HepG2 (cell line): Measurements from ENCODE around the gene ARHGAP33. TPM values are rescaled to one million over a fixed set of nuclear protein-coding genes. Genes with fewer than 3 reads are reported as not detected.

ENCODE experiments used
- ATAC-seq: fragments of 200-7000 bp; cut with Tn5 transposase; 3 replicates; pipeline ENCODE4 v1.9.1; 2020; ENCODE audit warnings: mild to moderate bottlenecking, moderate library complexity
- BruUV-seq: library from RNA; stranded (reverse); fragments of 400-500 nt; replicated peaks from 2 replicates; lab custom pipeline; 2021; lab: Mats Ljungman, UMichigan
- CTCF ChIA-PET: fragments of 300-600 bp; formaldehyde crosslinking; extraction: SDS; loops from one replicate; lab custom pipeline; 2021; ENCODE audit warnings: low total read pairs, inconsistent platforms, low intra/inter-chr PET ratio; lab: Yijun Ruan, JAX
- POLR2A ChIA-PET: fragments of 350-600 bp; sonication (Branson Sonifier 250); formaldehyde crosslinking; loops from one replicate; lab custom pipeline; 2020; ENCODE audit warnings: antibody characterized with exemption, inconsistent platforms; lab: Yijun Ruan, JAX
- DNase-seq: peaks from one replicate; pipeline ENCODE4 v3.0.0-alpha.2; 2015; ENCODE audit warnings: low spot score
- FAIRE-seq: peaks from 3 replicates; lab custom pipeline; 2011; peaks lifted over from hg19 to GRCh38; lab: Jason Lieb, UNC
- H2AFZ ChIP-seq: one replicate; pipeline ENCODE4 v1.6.1; 2011; ENCODE audit warnings: low read length, inconsistent platforms
- H3K27ac ChIP-seq: fragments of 300-600 bp; 3 replicates; pipeline ENCODE4 v1.8.0; 2011; ENCODE audit warnings: mixed run types, mild to moderate bottlenecking, mixed read lengths, low read length, inconsistent platforms; ENCODE audit not compliant: insufficient read depth; ENCODE audit errors: extremely low read length
- H3K27me3 ChIP-seq, 2 experiments: fragments of 200-600 bp in 1 of 2; 2 replicates in 1 of 2; 3 replicates in 1 of 2; pipeline versions ENCODE4 v1.6.0 to v1.8.0; 2011; ENCODE audit warnings: low read length in 2 of 2, mild to moderate bottlenecking in 2 of 2, moderate library complexity in 2 of 2, inconsistent platforms in 1 of 2; ENCODE audit not compliant: insufficient read depth in 2 of 2, control insufficient read depth in 1 of 2
- H3K36me3 ChIP-seq, 2 experiments: fragments of 200-600 bp in 1 of 2; replicated peaks in 1 of 2; 2 replicates in 1 of 2; 3 replicates in 1 of 2; pipeline versions ENCODE4 v1.5.1 to v1.8.0; 2011; ENCODE audit warnings: low read length in 2 of 2, inconsistent platforms in 1 of 2; ENCODE audit not compliant: insufficient read depth in 2 of 2, control insufficient read depth in 1 of 2
- H3K4me1 ChIP-seq: 2 replicates; pipeline ENCODE4 v1.5.1; 2012; ENCODE audit warnings: low read length, inconsistent platforms; ENCODE audit not compliant: insufficient read depth
- H3K4me2 ChIP-seq: 2 replicates; pipeline ENCODE4 v1.6.0; 2011; ENCODE audit warnings: low read depth, low read length, inconsistent platforms
- H3K4me3 ChIP-seq, 3 experiments: fragments of 200-600 bp in 1 of 3; sonication (generic), shearing (Covaris generic) in 1 of 3; replicated peaks in 1 of 3; 2 replicates each; pipeline ENCODE4 v1.5.1; 2011 to 2016; ENCODE audit warnings: low read length in 3 of 3, inconsistent platforms in 2 of 3, low read depth in 2 of 3, mild to moderate bottlenecking in 2 of 3, control low read depth in 1 of 3, mixed read lengths in 1 of 3; ENCODE audit not compliant: insufficient read depth in 1 of 3
- H3K79me2 ChIP-seq: one replicate; pipeline ENCODE4 v1.6.1; 2011; ENCODE audit warnings: low read length, inconsistent platforms; ENCODE audit not compliant: insufficient read depth
- H3K9ac ChIP-seq: 2 replicates; pipeline ENCODE4 v1.6.0; 2011; ENCODE audit warnings: mild to moderate bottlenecking, low read depth, low read length, inconsistent platforms; ENCODE audit not compliant: insufficient read depth
- H3K9me3 ChIP-seq: 2 replicates; pipeline ENCODE4 v1.5.1; 2012; ENCODE audit warnings: mild to moderate bottlenecking, low read length
- H4K20me1 ChIP-seq: 2 replicates; pipeline ENCODE4 v1.6.0; 2011; ENCODE audit warnings: inconsistent platforms, mild to moderate bottlenecking, low read length, moderate library complexity; ENCODE audit not compliant: insufficient read depth
- GABPB1 ChIP-seq: IDR thresholded peaks from 2 replicates; pipeline ENCODE4 v1.6.1; 2016; ENCODE audit warnings: mild to moderate bottlenecking, missing genetic modification reagents, moderate library complexity, missing compliant biosample characterization
- THAP11 ChIP-seq: IDR thresholded peaks from 2 replicates; pipeline ENCODE4 v1.6.1; 2016; ENCODE audit warnings: missing biosample characterization, missing genetic modification reagents
- ZBTB49 ChIP-seq: sonication (generic); formaldehyde crosslinking; IDR thresholded peaks from 2 replicates; pipeline ENCODE4 v1.4.0; 2020; ENCODE audit warnings: missing genetic modification reagents, borderline replicate concordance
- ZNF292 ChIP-seq: sonication (generic); formaldehyde crosslinking; IDR thresholded peaks from 2 replicates; pipeline ENCODE4 v1.8.1; 2022; ENCODE audit warnings: mild to moderate bottlenecking, low read depth, missing genetic modification reagents, borderline replicate concordance
- ZNF788 ChIP-seq: sonication (generic); formaldehyde crosslinking; IDR thresholded peaks from 2 replicates; pipeline ENCODE4 v1.5.0; 2020; ENCODE audit warnings: mild to moderate bottlenecking, missing genetic modification reagents, borderline replicate concordance
- ZSCAN31 ChIP-seq: sonication (generic); formaldehyde crosslinking; IDR thresholded peaks from 2 replicates; pipeline ENCODE4 v1.5.0; 2020; ENCODE audit warnings: low read depth, mild to moderate bottlenecking, missing genetic modification reagents
- WGBS: methylation state at CpG from one replicate; pipeline ENCODE4 v1.1.6; 2017; ENCODE audit warnings: low lambda C conversion rate; 5-methylcytosine and 5-hydroxymethylcytosine counted together
- in situ Hi-C: cut with HindIII; loops from 2 replicates; pipeline ENCODE4 v1.10.0; 2017; ENCODE audit warnings: low pct_unique_long_range_greater_than_20kb; ENCODE audit not compliant: extremely low pct_ligation_motif_present
- intact Hi-C: fragments of 100-400 bp; cut with micrococcal nuclease; formaldehyde crosslinking; loops from one replicate; pipeline ENCODE4 v1.10.0; 2022; ENCODE audit not compliant: unreplicated experiment
- polyA plus RNA-seq, 8 experiments: library from polyadenylated mRNA; depleted of rRNA in 3 of 8; stranded (reverse) in 7 of 8; unstranded in 1 of 8; fragments of >200 nt; fragmentation: Illumina TruSeq in 4 of 8; extraction: Trizol in 4 of 8; gene quantifications; 2 replicates each; pipeline versions ENCODE4 v1.2.1 to v1.2.3, GENCODE V29; 2011 to 2016; ENCODE audit warnings: low read depth in 4 of 8, missing spikeins in 1 of 8, mixed read lengths in 1 of 8; ENCODE audit not compliant: insufficient read depth in 1 of 8
- total RNA-seq, 5 experiments: library from RNA; depleted of rRNA; stranded (reverse); fragments of >200 nt; fragmentation: Illumina TruSeq; extraction: Trizol; gene quantifications; 2 replicates each; pipeline ENCODE4 v1.2.3, GENCODE V29; 2016; ENCODE audit warnings: low read depth in 1 of 5
- TF ChIP-seq, protein P1 (sequence below): sonication (generic); formaldehyde crosslinking; IDR thresholded peaks from 2 replicates; pipeline ENCODE4 v1.8.1; 2023; ENCODE audit warnings: mild to moderate bottlenecking, missing genetic modification reagents
- TF ChIP-seq, protein P2 (sequence below), 2 experiments: sonication (generic) in 1 of 2; formaldehyde crosslinking in 1 of 2; IDR thresholded peaks; 2 replicates each; pipeline versions ENCODE4 v1.4.0 to v1.6.1; 2018 to 2020; ENCODE audit warnings: missing genetic modification reagents in 2 of 2, borderline replicate concordance in 1 of 2, low read depth in 1 of 2, mild to moderate bottlenecking in 1 of 2, missing biosample characterization in 1 of 2
- TF ChIP-seq, protein P3 (sequence below): sonication (generic); formaldehyde crosslinking; IDR thresholded peaks from 2 replicates; pipeline ENCODE4 v1.5.1; 2020; ENCODE audit warnings: mild to moderate bottlenecking, missing genetic modification reagents, moderate library complexity

Gene ARHGAP33
- total and polyA plus RNA-seq, 2 of the 13 experiments (the other 11 are each of a cell fraction or from before 2014, with no cell fraction given): 1.3 to 2.7 TPM

- no peak for FAIRE-seq
- Histone ChIP-seq H3K27me3 (peaks cover 0 to 4% of the 10 kb centered on the region in 2 experiments; a peak in 3 of 5 replicates), H2AFZ (no peak overlapping the region), H3K4me3 (peak overlapping the region in 2 of 3 experiments; percentile 13 to 34; a peak in 1 of 6 replicates), H3K4me2 (peak overlapping the region; percentile 61), H3K9ac (peak overlapping the region; percentile 11; the same call in 1 of the 2 replicates), H3K9me3 (no peaks in the 10 kb centered on the region), H3K79me2 (no peaks in the 10 kb centered on the region), H3K36me3 (no peaks in the 10 kb centered on the region), H4K20me1 (no peaks in the 10 kb centered on the region), H3K4me1 (peaks cover 36% of the 10 kb centered on the region), H3K27ac (no peak overlapping the region)
- ChIA-PET POLR2A (interaction anchor here (1.2 to 1.6 kb wide), 4 partner anchors 43 to 57 kb away, joined by 3 read pairs; partner anchors contain the start of genes LIN37 and PSENEN), CTCF (no interaction called here)
- 43% methylated on average over 8 of the region's 20 CpGs for WGBS
- intact Hi-C loops (loop anchor here (1.0 kb wide), 1 partner anchor 50 kb away; no protein-coding TSS in a partner anchor), in situ Hi-C loops (no loop called here)
- no TSS peak for BruUV-seq
- DNase-seq: peak; percentile 40
- peak; percentile 84 for ATAC-seq
- peak; percentile 32; the same call in 1 of the 2 replicates for TF ChIP-seq GABPB1 (CRISPR knock-in tag)
- TF ChIP-seq, protein P1, sequence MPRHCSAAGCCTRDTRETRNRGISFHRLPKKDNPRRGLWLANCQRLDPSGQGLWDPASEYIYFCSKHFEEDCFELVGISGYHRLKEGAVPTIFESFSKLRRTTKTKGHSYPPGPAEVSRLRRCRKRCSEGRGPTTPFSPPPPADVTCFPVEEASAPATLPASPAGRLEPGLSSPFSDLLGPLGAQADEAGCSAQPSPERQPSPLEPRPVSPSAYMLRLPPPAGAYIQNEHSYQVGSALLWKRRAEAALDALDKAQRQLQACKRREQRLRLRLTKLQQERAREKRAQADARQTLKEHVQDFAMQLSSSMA (CRISPR knock-in tag): no peak
- peak; percentile 66 for TF ChIP-seq THAP11 (CRISPR knock-in tag)
- TF ChIP-seq ZSCAN31 (CRISPR knock-in tag): peak; percentile 72; the same call in 1 of the 2 replicates
- TF ChIP-seq, protein P2, sequence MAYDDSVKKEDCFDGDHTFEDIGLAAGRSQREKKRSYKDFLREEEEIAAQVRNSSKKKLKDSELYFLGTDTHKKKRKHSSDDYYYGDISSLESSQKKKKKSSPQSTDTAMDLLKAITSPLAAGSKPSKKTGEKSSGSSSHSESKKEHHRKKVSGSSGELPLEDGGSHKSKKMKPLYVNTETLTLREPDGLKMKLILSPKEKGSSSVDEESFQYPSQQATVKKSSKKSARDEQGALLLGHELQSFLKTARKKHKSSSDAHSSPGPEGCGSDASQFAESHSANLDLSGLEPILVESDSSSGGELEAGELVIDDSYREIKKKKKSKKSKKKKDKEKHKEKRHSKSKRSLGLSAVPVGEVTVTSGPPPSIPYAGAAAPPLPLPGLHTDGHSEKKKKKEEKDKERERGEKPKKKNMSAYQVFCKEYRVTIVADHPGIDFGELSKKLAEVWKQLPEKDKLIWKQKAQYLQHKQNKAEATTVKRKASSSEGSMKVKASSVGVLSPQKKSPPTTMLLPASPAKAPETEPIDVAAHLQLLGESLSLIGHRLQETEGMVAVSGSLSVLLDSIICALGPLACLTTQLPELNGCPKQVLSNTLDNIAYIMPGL (CRISPR knock-in tag; IDR thresholded peaks at IDR 0.05; ENCODE audit: borderline replicate concordance in 1 of 2, low read depth in 1 of 2): peak in 1 of 2 experiments; percentile 70; a peak in 2 of 4 replicates
- TF ChIP-seq ZBTB49 (CRISPR knock-in tag): no peak
- TF ChIP-seq, protein P3, sequence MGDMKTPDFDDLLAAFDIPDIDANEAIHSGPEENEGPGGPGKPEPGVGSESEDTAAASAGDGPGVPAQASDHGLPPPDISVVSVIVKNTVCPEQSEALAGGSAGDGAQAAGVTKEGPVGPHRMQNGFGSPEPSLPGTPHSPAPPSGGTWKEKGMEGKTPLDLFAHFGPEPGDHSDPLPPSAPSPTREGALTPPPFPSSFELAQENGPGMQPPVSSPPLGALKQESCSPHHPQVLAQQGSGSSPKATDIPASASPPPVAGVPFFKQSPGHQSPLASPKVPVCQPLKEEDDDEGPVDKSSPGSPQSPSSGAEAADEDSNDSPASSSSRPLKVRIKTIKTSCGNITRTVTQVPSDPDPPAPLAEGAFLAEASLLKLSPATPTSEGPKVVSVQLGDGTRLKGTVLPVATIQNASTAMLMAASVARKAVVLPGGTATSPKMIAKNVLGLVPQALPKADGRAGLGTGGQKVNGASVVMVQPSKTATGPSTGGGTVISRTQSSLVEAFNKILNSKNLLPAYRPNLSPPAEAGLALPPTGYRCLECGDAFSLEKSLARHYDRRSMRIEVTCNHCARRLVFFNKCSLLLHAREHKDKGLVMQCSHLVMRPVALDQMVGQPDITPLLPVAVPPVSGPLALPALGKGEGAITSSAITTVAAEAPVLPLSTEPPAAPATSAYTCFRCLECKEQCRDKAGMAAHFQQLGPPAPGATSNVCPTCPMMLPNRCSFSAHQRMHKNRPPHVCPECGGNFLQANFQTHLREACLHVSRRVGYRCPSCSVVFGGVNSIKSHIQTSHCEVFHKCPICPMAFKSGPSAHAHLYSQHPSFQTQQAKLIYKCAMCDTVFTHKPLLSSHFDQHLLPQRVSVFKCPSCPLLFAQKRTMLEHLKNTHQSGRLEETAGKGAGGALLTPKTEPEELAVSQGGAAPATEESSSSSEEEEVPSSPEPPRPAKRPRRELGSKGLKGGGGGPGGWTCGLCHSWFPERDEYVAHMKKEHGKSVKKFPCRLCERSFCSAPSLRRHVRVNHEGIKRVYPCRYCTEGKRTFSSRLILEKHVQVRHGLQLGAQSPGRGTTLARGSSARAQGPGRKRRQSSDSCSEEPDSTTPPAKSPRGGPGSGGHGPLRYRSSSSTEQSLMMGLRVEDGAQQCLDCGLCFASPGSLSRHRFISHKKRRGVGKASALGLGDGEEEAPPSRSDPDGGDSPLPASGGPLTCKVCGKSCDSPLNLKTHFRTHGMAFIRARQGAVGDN: peak; percentile 66
- peak; percentile 75; the same call in 1 of the 2 replicates for TF ChIP-seq ZNF788
- peak; percentile 36; the same call in 1 of the 2 replicates for TF ChIP-seq ZNF292 (CRISPR knock-in tag)
Measured at GRCh38 chr19:35790981-35791813, 15.8 kb downstream of the ARHGAP33 start.
